ENCODE measurements around the gene GPATCH8.
"Not testable (repeated sequence)": the region's sequence is repeated elsewhere in the genome, so short reads cannot be mapped to it uniquely, and the experiment has no call there.

GPATCH8 gene

GRCh38 chr17:44527102-44527501, 23.9 kb upstream of the GPATCH8 start:
- no peak for DNase-seq (ENCODE audit: low spot score)

GRCh38 chr17:44523672-44523972, 20.4 kb upstream of the GPATCH8 start:
- DNase-seq (ENCODE audit: low spot score) = no peak

- DNase-seq (ENCODE audit: low spot score) = peak; percentile 73
Measured at GRCh38 chr17:44522883-44523671, 19.9 kb upstream of the GPATCH8 start.

- DNase-seq (ENCODE audit: low spot score) = peak; percentile 86
Measured at GRCh38 chr17:44518032-44518431, 14.8 kb upstream of the GPATCH8 start.

GRCh38 chr17:44511241-44512134, 8.3 kb upstream of the GPATCH8 start:
- not testable (repeated sequence) for DNase-seq (ENCODE audit: low spot score)

GRCh38 chr17:44506939-44507604, 3.9 kb upstream of the GPATCH8 start:
- DNase-seq (ENCODE audit: low spot score) = not testable (repeated sequence)

- DNase-seq (ENCODE audit: low spot score) = peak; percentile 33
Measured at GRCh38 chr17:44502598-44503146, 534 bp downstream of the GPATCH8 start.

GRCh38 chr17:44501866-44502375, 1.3 kb downstream of the GPATCH8 start:
- peak; percentile 25 for DNase-seq (ENCODE audit: low spot score)

GRCh38 chr17:44499722-44500121, 3.5 kb downstream of the GPATCH8 start:
- DNase-seq (ENCODE audit: low spot score) = no peak

GRCh38 chr17:44496815-44497214, 6.4 kb downstream of the GPATCH8 start:
- no peak for DNase-seq (ENCODE audit: low spot score)

- no peak for DNase-seq (ENCODE audit: low spot score)
Measured at GRCh38 chr17:44493339-44493738, 9.9 kb downstream of the GPATCH8 start.

GRCh38 chr17:44492706-44493272, 10.4 kb downstream of the GPATCH8 start:
- DNase-seq (ENCODE audit: low spot score) = peak; percentile 76

GRCh38 chr17:44489581-44489980, 13.6 kb downstream of the GPATCH8 start:
- no peak for DNase-seq (ENCODE audit: low spot score)

- no peak for DNase-seq (ENCODE audit: low spot score)
Measured at GRCh38 chr17:44487170-44487569, 16.0 kb downstream of the GPATCH8 start.

GRCh38 chr17:44473367-44473766, 29.8 kb downstream of the GPATCH8 start:
- peak; percentile 34 for DNase-seq (ENCODE audit: low spot score)

GRCh38 chr17:44469676-44470075, 33.5 kb downstream of the GPATCH8 start:
- no peak for DNase-seq (ENCODE audit: low spot score)

- DNase-seq (ENCODE audit: low spot score) = no peak
Measured at GRCh38 chr17:44467108-44467507, 36.1 kb downstream of the GPATCH8 start.

- no peak for DNase-seq (ENCODE audit: low spot score)
Measured at GRCh38 chr17:44466339-44466738, 36.9 kb downstream of the GPATCH8 start.

GRCh38 chr17:44465897-44466296, 37.3 kb downstream of the GPATCH8 start:
- no peak for DNase-seq (ENCODE audit: low spot score)

GRCh38 chr17:44465276-44465675, 37.9 kb downstream of the GPATCH8 start:
- DNase-seq (ENCODE audit: low spot score) = no peak

GRCh38 chr17:44464037-44464436, 39.2 kb downstream of the GPATCH8 start:
- DNase-seq (ENCODE audit: low spot score) = peak; percentile 34

GRCh38 chr17:44451832-44452231, 51.4 kb downstream of the GPATCH8 start:
- no peak for DNase-seq (ENCODE audit: low spot score)

Measured in kidney tubule cell (primary cell).